IMR-90 (cell line): ENCODE data around the gene MBTPS1. TPM values are rescaled to one million over a fixed set of nuclear protein-coding genes. Genes with fewer than 3 reads are reported as not detected.

Experiments
- ATAC-seq: fragments of 200-7000 bp; cut with Tn5 transposase; 2 replicates; pipeline ENCODE4 v1.9.1; 2020; ENCODE audit warnings: low read depth, mild to moderate bottlenecking, moderate library complexity
- BruUV-seq: library from RNA; stranded (reverse); fragments of 400-500 nt; replicated peaks from 2 replicates; lab custom pipeline; 2021; lab: Mats Ljungman, UMichigan
- CTCF ChIA-PET: fragments of 300-600 bp; formaldehyde crosslinking; extraction: SDS; loops from one replicate; lab custom pipeline; 2021; ENCODE audit warnings: antibody characterized with exemption; lab: Yijun Ruan, JAX
- POLR2A ChIA-PET: fragments of 300-600 bp; sonication (Branson Sonifier 250); formaldehyde crosslinking; loops from one replicate; lab custom pipeline; 2022; ENCODE audit warnings: antibody characterized with exemption; ENCODE audit not compliant: unreplicated experiment; lab: Charles Lee
- DNase-seq: peaks from one replicate; pipeline ENCODE4 v3.0.0; 2013
- H2AFZ ChIP-seq: replicated peaks from 2 replicates; pipeline ENCODE3; 2013; ENCODE audit warnings: low read length, mild to moderate bottlenecking; ENCODE audit not compliant: poor library complexity
- H2AK5ac ChIP-seq: 2 replicates; pipeline ENCODE4 v1.6.1; 2013; ENCODE audit warnings: low read depth, low read length, inconsistent platforms
- H2AK9ac ChIP-seq: replicated peaks from 2 replicates; pipeline ENCODE3; 2013; ENCODE audit warnings: mild to moderate bottlenecking, low read depth, low read length, moderate library complexity; ENCODE audit not compliant: poor library complexity
- H2BK120ac ChIP-seq: 2 replicates; pipeline ENCODE4 v1.6.1; 2013; ENCODE audit warnings: low read depth, low read length, inconsistent platforms
- H2BK15ac ChIP-seq: 3 replicates; pipeline ENCODE4 v1.6.1; 2013; ENCODE audit warnings: low read depth, low read length, inconsistent platforms
- H2BK20ac ChIP-seq: 2 replicates; pipeline ENCODE4 v1.6.1; 2013; ENCODE audit warnings: low read depth, mild to moderate bottlenecking, inconsistent platforms, low read length, moderate library complexity
- H2BK5ac ChIP-seq: 2 replicates; pipeline ENCODE4 v1.6.1; 2013; ENCODE audit warnings: mild to moderate bottlenecking, low read depth, low read length, inconsistent platforms; ENCODE audit not compliant: poor library complexity, severe bottlenecking
- H3K14ac ChIP-seq: replicated peaks from 2 replicates; pipeline ENCODE4 v1.6.1; 2013; ENCODE audit warnings: low read depth, low read length, inconsistent platforms
- H3K18ac ChIP-seq: 2 replicates; pipeline ENCODE4 v1.6.1; 2013; ENCODE audit warnings: low read depth, low read length, control low read depth
- H3K23ac ChIP-seq: 2 replicates; pipeline ENCODE4 v1.6.1; 2013; ENCODE audit warnings: low read depth, low read length, inconsistent platforms
- H3K27ac ChIP-seq: 2 replicates; pipeline ENCODE4 v1.5.1; 2013; ENCODE audit warnings: mild to moderate bottlenecking, control low read depth, low read length; ENCODE audit not compliant: insufficient read depth
- H3K27me3 ChIP-seq: 2 replicates; pipeline ENCODE4 v1.6.1; 2013; ENCODE audit warnings: low read length; ENCODE audit not compliant: control insufficient read depth, insufficient read depth
- H3K36me3 ChIP-seq: 2 replicates; pipeline ENCODE4 v1.6.1; 2013; ENCODE audit warnings: low read length, mixed read lengths; ENCODE audit not compliant: control insufficient read depth, insufficient read depth
- H3K4ac ChIP-seq: 2 replicates; pipeline ENCODE4 v1.6.1; 2013; ENCODE audit warnings: low read depth, low read length, inconsistent platforms
- H3K4me1 ChIP-seq: 2 replicates; pipeline ENCODE4 v1.6.1; 2013; ENCODE audit warnings: low read length, mixed read lengths; ENCODE audit not compliant: control insufficient read depth, insufficient read depth
- H3K4me2 ChIP-seq: 2 replicates; pipeline ENCODE4 v1.6.1; 2013; ENCODE audit warnings: low read depth, mild to moderate bottlenecking, control low read depth, low read length, moderate library complexity
- H3K4me3 ChIP-seq: 2 replicates; pipeline ENCODE4 v1.5.1; 2013; ENCODE audit warnings: low read depth, mild to moderate bottlenecking, control low read depth, low read length, moderate library complexity; ENCODE audit not compliant: insufficient read depth
- H3K56ac ChIP-seq: 2 replicates; pipeline ENCODE4 v1.6.1; 2013; ENCODE audit warnings: low read length, inconsistent platforms; ENCODE audit not compliant: insufficient read depth; ENCODE audit errors: extremely low read depth
- H3K79me1 ChIP-seq, 2 experiments: 2 replicates each; pipeline ENCODE4 v1.6.1; 2013; ENCODE audit warnings: low read length in 2 of 2, inconsistent platforms in 1 of 2, low read depth in 1 of 2
- H3K9ac ChIP-seq: 2 replicates; pipeline ENCODE4 v1.6.1; 2013; ENCODE audit warnings: low read depth, low read length, control low read depth
- H3K9me1 ChIP-seq: 2 replicates; pipeline ENCODE4 v1.6.1; 2013; ENCODE audit warnings: low read length, inconsistent platforms; ENCODE audit not compliant: insufficient read depth
- H3K9me3 ChIP-seq: 2 replicates; pipeline ENCODE4 v1.6.1; 2013; ENCODE audit warnings: low read length; ENCODE audit not compliant: control insufficient read depth, insufficient read depth
- H4K20me1 ChIP-seq: 2 replicates; pipeline ENCODE4 v1.6.1; 2013; ENCODE audit warnings: low read length, inconsistent platforms; ENCODE audit not compliant: insufficient read depth
- H4K5ac ChIP-seq: 2 replicates; pipeline ENCODE4 v1.6.1; 2013; ENCODE audit warnings: mild to moderate bottlenecking, low read depth, low read length, control low read depth
- H4K8ac ChIP-seq, 2 experiments: 2 replicates each; pipeline ENCODE4 v1.6.1; 2013; ENCODE audit warnings: low read depth in 2 of 2, low read length in 2 of 2, control low read depth in 1 of 2, inconsistent platforms in 1 of 2
- H4K91ac ChIP-seq: 2 replicates; pipeline ENCODE4 v1.6.1; 2013; ENCODE audit warnings: low read depth, low read length, inconsistent platforms; ENCODE audit not compliant: insufficient read depth
- BHLHE40 ChIP-seq: fragments of 150-350 bp; IDR thresholded peaks from 2 replicates; pipeline ENCODE4 v1.6.1; 2016; ENCODE audit warnings: mild to moderate bottlenecking, low read depth, low read length
- CEBPB ChIP-seq: IDR thresholded peaks from 2 replicates; pipeline ENCODE4 v1.6.1; 2012; ENCODE audit warnings: low read depth, low read length, improper control_type of control experiment
- CHD1 ChIP-seq: IDR thresholded peaks from 2 replicates; pipeline ENCODE4 v1.6.1; 2012; ENCODE audit warnings: low read depth, low read length, improper control_type of control experiment
- CTCF ChIP-seq: conservative IDR thresholded peaks from 2 replicates; pipeline ENCODE4 v1.5.1; 2012; ENCODE audit warnings: mild to moderate bottlenecking, low read depth, low read length, improper control_type of control experiment
- FOS ChIP-seq: fragments of 150-350 bp; IDR thresholded peaks from 2 replicates; pipeline ENCODE4 v1.6.1; 2016; ENCODE audit warnings: low read depth, low read length
- MXI1 ChIP-seq: IDR thresholded peaks from 2 replicates; pipeline ENCODE4 v1.6.1; 2012; ENCODE audit warnings: low read depth, mild to moderate bottlenecking, low read length, moderate library complexity, borderline replicate concordance
- NFE2L2 ChIP-seq: fragments of 150-350 bp; IDR thresholded peaks from 2 replicates; pipeline ENCODE4 v1.6.1; 2016; ENCODE audit warnings: low read depth, mild to moderate bottlenecking, low read length
- POLR2A ChIP-seq: IDR thresholded peaks from 2 replicates; pipeline ENCODE4 v1.6.1; 2012; ENCODE audit warnings: mild to moderate bottlenecking, low read depth, low read length
- RAD21 ChIP-seq: IDR thresholded peaks from 2 replicates; pipeline ENCODE4 v1.6.1; 2012; ENCODE audit warnings: low read length, improper control_type of control experiment
- RFX5 ChIP-seq: IDR thresholded peaks from 2 replicates; pipeline ENCODE4 v1.8.0; 2012; ENCODE audit warnings: low read depth, mild to moderate bottlenecking, low read length, moderate library complexity
- USF2 ChIP-seq: fragments of 150-350 bp; IDR thresholded peaks from 2 replicates; pipeline ENCODE4 v1.6.1; 2017; ENCODE audit warnings: mild to moderate bottlenecking, antibody characterized with exemption, low read length, low read depth
- WGBS, 2 experiments: methylation state at CpG; one replicate each; pipeline versions ENCODE4 v1.1.5 to v1.1.7; 2013; ENCODE audit warnings: missing lambda C conversion rate in 2 of 2; ENCODE audit not compliant: insufficient read length in 1 of 2; ENCODE audit errors: extremely low coverage in 2 of 2; 5-methylcytosine and 5-hydroxymethylcytosine counted together
- dilution Hi-C: fragments of 300-500 bp; cut with HindIII; formaldehyde crosslinking; loops from one replicate; pipeline ENCODE4 v1.14.3; 2018; ENCODE audit warnings: low sequenced_read_pairs; ENCODE audit not compliant: unreplicated experiment
- in situ Hi-C: fragments of 300-500 bp; cut with MboI; formaldehyde crosslinking; loops from 3 replicates; pipeline ENCODE4 v1.14.3; 2019; ENCODE audit warnings: low sequenced_read_pairs, inconsistent platforms, mixed read lengths
- intact Hi-C: fragments of 100-400 bp; cut with micrococcal nuclease; formaldehyde crosslinking; loops from 2 replicates; pipeline ENCODE4 v1.10.0; 2022
- polyA plus RNA-seq, 3 experiments: library from polyadenylated mRNA; depleted of rRNA; stranded (reverse); fragments of >200 nt; gene quantifications; 2 replicates each; pipeline ENCODE4 v1.2.3, GENCODE V29; 2012; ENCODE audit warnings: low replicate concordance in 1 of 3
- total RNA-seq: library from RNA; depleted of rRNA; stranded (reverse); fragments of >200 nt; gene quantifications from 2 replicates; pipeline ENCODE4 v1.2.3, GENCODE V29; 2012
- TF ChIP-seq, protein P1 (sequence below): fragments of 150-350 bp; IDR thresholded peaks from 2 replicates; pipeline ENCODE4 v1.6.1; 2016; ENCODE audit warnings: low read depth, mild to moderate bottlenecking, low read length, moderate library complexity, borderline replicate concordance

Gene MBTPS1
- total and polyA plus RNA-seq, 2 of the 4 experiments (the other 2 are of a cell fraction): 59.0 to 70.4 TPM

GRCh38 chr16:84131117-84131516 is 14.4 kb upstream of the MBTPS1 start:
- Histone ChIP-seq H3K9me3 (no peaks in the 10 kb centered on the region), H2BK15ac (no peak overlapping the region), H4K91ac (no peak overlapping the region), H3K4me3 (no peak overlapping the region), H2BK120ac (no peak overlapping the region), H3K79me1 (peaks cover 7 to 17% of the 10 kb centered on the region in 2 experiments; a peak in 3 of 4 replicates), H3K4ac (no peak overlapping the region), H2AK5ac (no peak overlapping the region), H3K56ac (no peak overlapping the region), H3K18ac (no peak overlapping the region), H3K14ac (no peak overlapping the region), H2BK5ac (no peak overlapping the region), H3K4me2 (no peak overlapping the region), H3K27me3 (no peaks in the 10 kb centered on the region), H3K4me1 (peaks cover 2% of the 10 kb centered on the region; the same call in 1 of the 2 replicates), H3K9ac (no peak overlapping the region), H3K23ac (no peak overlapping the region), H3K36me3 (peaks cover 12% of the 10 kb centered on the region), H4K8ac (no peak overlapping the region), H4K5ac (no peak overlapping the region), H3K9me1 (peaks cover 5% of the 10 kb centered on the region; the same call in 1 of the 2 replicates), H3K27ac (no peak overlapping the region), H4K20me1 (0 out of 2 replicates have a peak, but pooled peaks cover 2% of the 10 kb centered on the region), H2BK20ac (no peak overlapping the region), H2AFZ (no peak overlapping the region), H2AK9ac (no peak overlapping the region)
- TF ChIP-seq CEBPB: no peak
- no peak for TF ChIP-seq FOS
- TF ChIP-seq BHLHE40: no peak
- no peak for TF ChIP-seq MXI1
- no peak for TF ChIP-seq RFX5
- TF ChIP-seq RAD21: no peak
- no peak for TF ChIP-seq CHD1
- TF ChIP-seq USF2: no peak
- TF ChIP-seq POLR2A: no peak
- TF ChIP-seq, protein P1, sequence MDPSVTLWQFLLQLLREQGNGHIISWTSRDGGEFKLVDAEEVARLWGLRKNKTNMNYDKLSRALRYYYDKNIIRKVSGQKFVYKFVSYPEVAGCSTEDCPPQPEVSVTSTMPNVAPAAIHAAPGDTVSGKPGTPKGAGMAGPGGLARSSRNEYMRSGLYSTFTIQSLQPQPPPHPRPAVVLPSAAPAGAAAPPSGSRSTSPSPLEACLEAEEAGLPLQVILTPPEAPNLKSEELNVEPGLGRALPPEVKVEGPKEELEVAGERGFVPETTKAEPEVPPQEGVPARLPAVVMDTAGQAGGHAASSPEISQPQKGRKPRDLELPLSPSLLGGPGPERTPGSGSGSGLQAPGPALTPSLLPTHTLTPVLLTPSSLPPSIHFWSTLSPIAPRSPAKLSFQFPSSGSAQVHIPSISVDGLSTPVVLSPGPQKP: no peak
- no peak for TF ChIP-seq NFE2L2
- TF ChIP-seq CTCF: no peak
- ChIA-PET POLR2A (no interaction called here), CTCF (no interaction called here)
- intact Hi-C loops: no loop called here
- ATAC-seq (no peak), DNase-seq (no peak)
- in situ Hi-C loops: no loop called here
- no TSS peak for BruUV-seq
- dilution Hi-C loops: no loop called here
- WGBS, 2 experiments: 100% methylated on average over 2 of the region's 5 CpGs; no CpG with 5 or more reads in 1 of the 2 experiments
